Activated CD4-positive, alpha-beta T cell treated with anti-CD3 and anti-CD28 coated beads, Interleukin-2, amount 50 U/mL, for 1 hour (primary cell): ENCODE data around the gene CASP8AP2.
"Not testable (repeated sequence)": the region's sequence is repeated elsewhere in the genome, so short reads cannot be mapped to it uniquely, and the experiment has no call there.

Source experiments
- DNase-seq: peaks from one replicate; pipeline ENCODE4 v3.0.0-alpha.2; 2020

The CASP8AP2 gene

DNA sequence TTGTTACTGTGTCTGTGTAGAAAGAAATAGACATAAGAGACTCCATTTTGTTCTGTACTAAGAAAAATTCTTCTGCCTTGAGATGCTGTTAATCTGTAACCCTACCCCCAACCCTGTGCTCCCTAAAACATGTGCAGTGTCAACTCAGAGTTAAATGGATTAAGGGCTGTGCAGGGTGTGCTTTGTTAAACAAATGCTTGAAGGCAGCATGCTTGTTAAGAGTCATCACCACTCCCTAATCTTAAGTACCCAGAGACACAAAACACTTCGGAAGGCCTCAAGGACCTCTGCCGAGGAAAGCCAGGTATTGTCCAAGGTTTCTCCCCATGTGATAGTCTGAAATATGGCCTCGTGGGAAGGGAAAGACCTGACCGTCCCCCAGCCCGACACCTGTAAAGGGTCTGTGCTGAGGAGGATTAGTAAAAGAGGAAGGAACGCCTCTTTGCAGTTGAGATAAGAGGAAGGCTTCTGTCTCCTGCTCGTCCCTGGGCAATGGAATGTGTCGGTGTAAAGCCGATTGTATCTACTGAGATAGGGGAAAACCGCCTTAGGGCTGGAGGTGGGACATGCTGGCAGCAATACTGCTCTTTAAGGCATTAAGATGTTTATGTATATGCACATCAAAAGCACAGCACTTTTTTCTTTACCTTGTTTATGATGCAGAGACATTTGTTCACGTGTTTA is 61.3 kb downstream of the CASP8AP2 start:
- DNase-seq: not testable (repeated sequence)

DNA sequence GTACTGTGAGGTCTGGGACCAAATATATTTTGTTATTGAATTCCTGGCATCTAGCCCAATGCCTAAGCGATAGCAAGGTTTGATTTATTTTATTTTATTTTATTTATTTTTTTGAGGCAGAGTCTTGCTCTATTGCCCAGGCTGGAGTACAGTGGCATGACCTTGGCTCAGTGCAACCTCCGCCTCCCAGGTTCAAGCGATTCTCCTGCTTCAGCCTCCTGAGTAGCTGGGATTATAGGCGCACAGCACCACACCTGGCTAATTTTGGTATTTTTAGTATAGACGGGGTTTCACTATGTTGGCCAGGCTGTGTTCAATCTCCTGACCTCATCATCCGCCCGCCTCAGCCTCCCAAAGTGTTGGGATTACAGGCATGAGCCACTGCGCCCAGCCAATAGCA is 62.9 kb downstream of the CASP8AP2 start:
- DNase-seq: not testable (repeated sequence)

DNA sequence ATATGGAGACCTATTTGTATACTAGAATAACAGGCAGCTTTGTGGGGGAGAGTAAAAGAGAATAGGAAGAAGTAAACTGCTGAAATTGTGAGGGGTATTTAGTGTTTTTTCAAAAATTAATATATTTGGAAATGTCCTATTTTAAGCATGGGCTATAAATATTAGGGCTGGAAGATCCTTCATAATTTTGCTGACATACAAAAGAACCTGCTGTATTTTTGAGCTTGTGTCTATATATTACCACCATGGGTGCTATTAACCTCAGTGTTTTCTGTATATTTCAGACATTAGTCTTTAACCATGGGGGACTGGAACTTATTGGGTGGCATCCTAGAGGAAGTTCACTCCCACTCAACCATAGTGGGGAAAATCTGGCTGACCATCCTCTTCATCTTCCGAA is 64.5 kb downstream of the CASP8AP2 start, which contains the start of gene GJA10:
GJA10 (plus strand) TSS at position 301 of the 400 bp plus-strand sequence; CDS start at position 301, 0 bp downstream.
- no peak for DNase-seq

DNA sequence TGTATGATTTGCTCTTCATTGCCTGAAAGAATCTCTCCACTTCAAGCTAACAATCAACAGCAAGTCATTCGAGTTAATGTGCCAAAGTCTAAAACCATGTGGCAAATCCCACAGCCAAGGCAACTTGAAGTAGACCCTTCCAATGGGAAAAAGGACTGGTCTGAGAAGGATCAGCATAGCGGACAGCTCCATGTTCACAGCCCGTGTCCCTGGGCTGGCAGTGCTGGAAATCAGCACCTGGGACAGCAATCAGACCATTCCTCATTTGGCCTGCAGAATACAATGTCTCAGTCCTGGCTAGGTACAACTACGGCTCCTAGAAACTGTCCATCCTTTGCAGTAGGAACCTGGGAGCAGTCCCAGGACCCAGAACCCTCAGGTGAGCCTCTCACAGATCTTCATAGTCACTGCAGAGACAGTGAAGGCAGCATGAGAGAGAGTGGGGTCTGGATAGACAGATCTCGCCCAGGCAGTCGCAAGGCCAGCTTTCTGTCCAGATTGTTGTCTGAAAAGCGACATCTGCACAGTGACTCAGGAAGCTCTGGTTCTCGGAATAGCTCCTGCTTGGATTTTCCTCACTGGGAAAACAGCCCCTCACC is 65.7 kb downstream of the CASP8AP2 start:
- DNase-seq: no peak

DNA sequence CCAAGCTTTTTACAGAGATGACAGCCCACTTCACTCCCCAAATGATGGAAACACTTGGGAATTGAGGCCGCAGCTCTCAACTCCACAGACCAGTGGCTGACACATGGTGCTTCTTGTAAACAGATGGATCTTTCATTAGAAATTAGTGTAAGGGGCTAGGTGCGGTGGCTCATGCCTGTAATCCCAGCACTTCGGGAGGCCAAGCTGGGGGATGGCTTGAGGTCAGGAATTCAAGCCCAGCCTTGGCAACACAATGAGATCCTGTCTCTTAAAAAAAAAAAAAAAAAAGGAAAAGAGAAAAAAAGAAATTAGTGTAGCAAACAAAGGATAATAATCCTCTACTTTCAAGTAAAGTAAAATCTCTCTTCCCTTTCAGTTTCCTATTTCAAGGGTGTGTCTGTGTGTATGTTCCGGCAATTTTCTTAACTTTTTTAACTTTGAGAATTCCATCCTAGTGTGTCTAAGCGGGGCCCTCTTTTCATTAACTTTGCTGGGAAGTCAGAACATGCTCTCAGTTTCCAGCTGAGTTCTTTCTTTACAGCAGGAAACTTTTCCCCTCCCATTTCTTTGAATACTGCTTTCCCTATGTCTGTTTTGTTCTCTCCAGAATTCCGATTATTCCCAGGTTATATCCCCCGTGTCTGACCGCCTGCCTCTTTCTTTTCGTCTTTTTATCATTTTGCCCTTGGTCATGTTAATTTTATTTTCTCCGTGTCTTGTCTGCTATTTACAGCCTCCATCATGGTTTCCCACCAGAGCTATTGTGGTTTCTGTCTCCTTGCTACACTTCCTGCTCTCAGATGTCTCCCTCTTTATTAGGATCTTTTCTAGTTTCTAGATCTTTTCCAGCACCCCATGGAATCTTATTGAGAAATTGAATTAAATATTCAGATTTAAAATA is 80.6 kb downstream of the CASP8AP2 start:
- not testable (repeated sequence) for DNase-seq

DNA sequence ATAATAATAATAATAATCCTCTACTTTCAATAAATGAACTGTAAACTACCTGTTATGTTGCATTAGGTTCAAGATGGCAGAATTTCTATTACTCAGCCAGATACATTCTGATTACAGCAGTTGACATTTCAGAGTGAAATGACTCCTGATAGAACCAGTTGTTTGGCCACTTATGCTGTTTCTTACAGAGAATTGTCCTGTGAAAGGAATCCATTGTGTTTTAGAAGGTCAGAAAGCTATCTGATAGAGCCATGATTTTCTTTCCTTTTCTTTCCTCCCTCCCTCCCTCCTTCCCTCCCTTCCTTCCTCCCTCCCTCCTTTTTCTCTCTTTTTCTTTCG is 81.2 kb downstream of the CASP8AP2 start:
- DNase-seq: no peak

DNA sequence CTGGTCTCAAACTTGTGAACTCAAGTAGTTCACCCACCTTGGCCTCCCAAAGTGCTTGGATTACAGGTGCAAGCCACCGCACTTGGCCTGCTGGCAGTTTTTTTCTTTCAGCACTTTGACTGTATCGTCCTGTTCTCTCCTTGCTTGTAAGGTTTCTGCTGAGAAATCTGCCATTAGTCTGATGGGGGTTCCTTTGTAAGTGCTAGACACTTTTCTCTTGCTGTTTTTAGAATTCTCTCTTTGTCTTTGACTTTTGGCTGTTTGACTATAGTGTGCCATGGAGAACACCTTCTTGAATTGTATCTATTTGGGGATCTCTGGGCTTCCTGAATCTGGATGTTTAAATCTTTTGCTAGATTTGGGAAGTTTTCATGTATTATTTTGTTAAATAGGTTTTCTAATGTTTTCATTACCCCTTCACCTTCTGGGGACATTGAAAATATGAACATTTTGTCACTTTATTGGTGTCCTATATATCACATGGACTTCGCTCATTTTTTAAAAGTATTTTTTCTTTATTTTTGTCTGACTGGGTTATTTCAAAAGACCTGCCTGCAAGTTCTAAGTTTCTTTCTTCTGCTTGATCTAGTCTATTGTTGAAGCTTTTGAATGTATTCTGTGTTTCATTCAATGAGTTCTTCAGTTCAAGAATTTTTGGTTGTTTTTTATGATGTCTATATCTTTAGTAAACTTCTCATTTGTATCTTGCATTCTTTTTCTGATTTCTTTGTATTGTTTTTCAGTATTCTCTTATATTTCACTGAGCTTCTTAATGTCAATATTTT is 86.6 kb downstream of the CASP8AP2 start:
- DNase-seq: no peak

DNA sequence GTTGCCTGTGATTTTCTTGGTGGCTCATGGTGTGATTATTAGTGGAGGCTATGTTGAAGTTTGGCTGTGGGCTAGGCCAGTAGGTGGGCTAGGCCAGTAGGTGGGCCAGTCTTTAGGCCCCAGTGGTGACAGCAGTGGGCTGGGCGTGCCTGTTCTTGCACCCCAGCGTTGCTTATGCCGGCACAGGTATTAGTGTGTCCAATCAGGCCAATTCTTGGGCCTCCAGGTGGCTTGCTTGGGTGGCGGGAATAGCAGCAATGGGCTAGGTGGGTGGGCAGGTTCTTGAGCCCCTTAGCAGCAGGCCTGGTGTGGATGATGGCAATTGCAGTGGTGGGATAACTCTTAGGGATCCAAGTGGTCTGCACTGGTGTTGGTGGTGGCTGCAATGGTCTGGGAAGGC is 87.5 kb downstream of the CASP8AP2 start:
- no peak for DNase-seq

DNA sequence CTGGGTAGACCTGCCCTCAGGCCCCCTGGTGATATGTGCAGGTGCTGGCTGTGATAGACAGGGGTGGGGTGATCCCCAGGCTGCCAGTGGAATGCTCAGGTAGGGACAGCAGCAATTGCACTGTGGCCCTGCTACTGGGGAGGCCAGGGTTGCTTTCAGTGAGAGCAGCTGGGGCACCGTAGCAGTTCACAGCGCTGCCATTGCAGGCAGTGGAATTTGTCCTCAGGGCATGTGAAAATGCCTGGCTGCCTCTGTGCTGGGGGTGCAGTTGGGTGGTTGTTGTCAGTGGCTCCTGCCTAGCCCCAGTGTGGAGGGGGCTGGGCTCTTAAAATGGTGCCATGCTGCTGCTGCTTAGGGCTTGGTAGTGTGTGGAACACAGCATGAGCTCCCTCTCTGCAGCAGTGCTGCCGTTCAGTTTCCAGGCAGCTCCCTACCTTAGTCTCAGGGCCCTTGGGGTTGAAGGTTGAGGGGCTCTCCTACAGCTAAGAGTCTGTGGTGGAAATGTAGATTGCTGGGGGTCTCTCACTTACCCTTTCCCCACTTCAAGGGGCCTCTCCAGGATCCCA is 88.2 kb downstream of the CASP8AP2 start:
- no peak for DNase-seq
